Measurements from ENCODE around the gene RFNG. TPM values are rescaled to one million over a fixed set of nuclear protein-coding genes. Genes with fewer than 3 reads are reported as not detected.

The RFNG gene
- total RNA-seq, 1 experiment from 2014 or later = 18.6 TPM

DNA sequence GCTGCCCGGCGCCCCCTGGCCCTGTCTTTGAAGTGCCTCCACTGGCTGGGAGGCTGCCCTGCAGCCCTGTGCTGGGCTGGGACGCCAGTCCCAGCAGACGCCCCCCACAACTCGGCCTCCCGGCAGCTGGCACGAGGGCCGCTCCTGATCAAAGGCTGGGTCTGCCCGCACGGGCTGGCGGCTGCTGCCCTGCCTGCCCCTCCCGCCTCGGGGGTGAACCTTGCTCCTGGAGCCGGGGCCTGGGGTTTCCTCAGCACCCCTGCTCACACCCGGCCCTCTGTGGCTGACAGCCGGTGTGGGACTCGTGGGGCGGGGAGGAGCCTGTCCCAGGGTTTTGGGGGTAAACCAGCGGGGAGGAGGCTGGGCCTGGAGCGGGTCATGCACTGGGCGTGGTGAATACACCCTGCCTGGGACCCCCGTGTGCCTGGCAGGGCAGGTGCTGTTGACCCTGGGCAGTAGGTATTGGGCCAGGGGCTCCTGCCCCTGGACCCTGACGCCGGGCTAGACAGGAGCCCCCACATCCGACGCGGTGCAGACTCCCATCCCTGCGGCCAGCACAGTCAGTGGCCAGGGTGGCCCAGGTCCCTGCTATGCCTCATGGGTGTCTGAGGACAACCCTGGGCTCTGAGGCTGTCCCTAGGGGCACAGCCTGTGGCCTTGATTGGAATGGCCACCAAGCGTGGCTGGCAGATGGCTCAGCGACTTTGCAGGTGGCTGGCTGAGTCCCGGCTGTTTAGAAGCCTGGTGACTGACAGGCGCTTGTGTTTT is 50.6 kb downstream of the RFNG start:
- no peak for DNase-seq (ENCODE audit: low read depth)

DNA sequence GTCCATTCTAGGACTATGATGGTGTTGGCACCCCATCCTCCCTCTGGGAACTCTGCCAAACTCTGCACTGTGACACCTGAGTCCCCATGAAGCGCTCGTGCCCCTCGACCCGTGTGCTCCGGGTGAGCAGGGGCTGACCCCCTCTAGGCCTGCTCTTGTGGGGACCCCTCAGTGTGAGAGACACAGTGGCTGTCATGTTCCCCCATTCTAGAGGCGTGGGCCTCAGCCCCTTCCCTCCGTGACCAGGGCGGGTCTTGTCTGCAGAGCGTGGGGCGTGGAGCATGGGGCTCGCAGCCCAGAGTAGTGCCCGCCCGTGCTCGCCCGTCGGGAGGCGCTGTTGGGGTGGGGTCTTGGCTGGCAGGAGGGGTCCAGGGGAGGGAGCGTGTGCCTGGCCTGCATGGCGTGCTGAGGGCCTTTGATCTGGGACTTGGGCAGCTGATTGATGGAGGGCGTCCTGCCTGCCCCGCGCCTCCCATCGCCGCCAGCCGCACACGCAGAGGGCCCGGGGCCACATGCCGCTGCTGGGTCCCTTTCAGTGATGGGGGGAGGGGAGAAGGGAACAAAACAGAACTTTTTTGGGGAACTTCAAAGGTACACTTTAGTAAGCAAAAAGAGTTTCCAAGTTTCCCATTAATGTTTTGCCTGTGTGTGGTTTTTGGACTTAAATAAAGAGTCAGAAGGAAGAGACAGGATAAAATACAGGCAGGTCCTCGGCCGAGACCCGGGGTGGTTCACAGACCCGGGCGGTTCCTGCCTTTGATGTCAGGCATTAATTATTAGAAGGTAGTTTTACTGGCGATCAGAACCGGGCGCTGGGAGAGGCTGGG is 51.4 kb downstream of the RFNG start:
- DNase-seq (ENCODE audit: low read depth) = no peak

DNA sequence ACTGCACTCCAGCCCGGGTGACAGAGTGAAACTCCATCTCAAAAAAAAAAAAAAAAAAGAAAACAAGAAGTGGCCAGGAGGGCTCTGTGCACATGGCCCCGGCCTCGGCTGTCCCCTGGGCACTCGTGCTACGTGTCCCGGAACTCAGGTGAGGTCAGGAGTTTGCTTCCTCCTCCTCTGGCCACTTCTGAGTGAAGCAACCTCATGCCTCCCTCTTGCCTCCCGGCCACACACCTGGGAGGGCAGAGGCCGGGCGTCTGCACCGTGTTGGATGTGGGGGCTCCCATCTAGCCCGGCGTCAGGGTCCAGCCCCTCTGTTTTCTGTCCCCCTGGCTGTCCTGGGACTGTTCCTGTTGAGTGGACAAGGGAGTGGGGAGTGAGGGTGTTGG is 52.0 kb downstream of the RFNG start:
- no peak for DNase-seq (ENCODE audit: low read depth)

DNA sequence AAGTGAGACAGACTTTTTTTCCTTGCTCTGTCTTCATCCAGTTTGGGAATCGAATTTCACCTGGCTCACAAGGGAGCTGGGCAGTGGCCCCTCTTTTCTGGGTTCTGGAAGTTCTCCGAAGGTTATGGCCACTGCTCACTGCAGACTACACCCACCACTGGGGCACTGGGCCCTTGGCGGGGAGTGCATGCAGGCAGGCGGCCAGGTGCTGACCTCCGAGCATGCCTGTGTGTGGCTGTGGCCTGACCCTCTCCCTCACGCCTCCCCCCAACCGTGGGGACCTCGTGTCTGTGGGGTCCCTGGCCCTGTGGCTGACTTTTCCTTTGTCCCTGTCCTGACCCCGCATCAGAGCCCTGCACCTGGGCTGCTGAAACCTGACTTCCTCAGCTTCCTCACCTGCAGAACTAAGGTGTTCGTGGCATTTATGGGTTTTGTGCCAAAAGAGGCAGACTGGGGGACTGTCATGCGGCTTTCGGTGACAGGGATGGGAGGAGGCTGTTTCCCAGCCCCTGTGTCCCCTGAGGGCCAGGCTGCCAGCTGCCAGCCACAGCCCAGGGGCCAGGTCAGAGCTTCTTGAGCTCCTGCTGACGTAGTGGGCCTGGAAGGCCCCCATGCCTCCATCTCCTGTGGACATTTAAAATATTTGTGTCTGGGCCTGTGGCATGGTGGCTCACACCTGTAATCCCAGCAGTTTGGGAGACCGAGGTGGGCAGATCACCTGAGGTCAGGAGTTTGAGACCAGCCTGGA is 52.7 kb downstream of the RFNG start:
- no peak for DNase-seq (ENCODE audit: low read depth)

DNA sequence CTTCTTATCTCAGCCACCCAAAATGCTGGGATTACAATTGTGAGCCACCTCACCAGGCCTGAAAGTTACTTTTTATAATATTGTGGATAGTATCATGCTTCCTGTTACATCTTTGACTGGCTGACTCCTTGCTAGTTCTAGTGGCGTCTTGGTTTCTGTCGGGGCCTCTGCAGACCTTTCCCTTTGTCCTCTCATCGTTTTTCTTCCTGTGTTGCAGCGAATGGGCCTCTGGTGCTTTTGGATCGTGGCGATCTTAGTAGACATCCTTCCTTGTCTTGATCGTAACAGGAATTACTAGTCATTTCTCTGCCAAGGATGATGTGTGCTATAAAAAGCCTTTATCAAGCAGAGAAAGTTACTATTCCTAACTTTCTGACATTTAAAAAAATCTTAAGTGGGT is 53.4 kb downstream of the RFNG start:
- DNase-seq (ENCODE audit: low read depth) = no peak

Other genes with a start within 250 kb of the RFNG start
- gene GCGR, start 247.7 kb downstream of the RFNG start, total RNA-seq (2014; rRNA removed; shearing (Covaris generic)) = not detected in 2 replicates
- 40.2 and 58.3 TPM in 2 replicates for gene MCRIP1, start 218.5 kb downstream of the RFNG start, total RNA-seq (2014; rRNA removed; shearing (Covaris generic))
- gene PPP1R27, start 216.8 kb downstream of the RFNG start, total RNA-seq (2014; rRNA removed; shearing (Covaris generic)) = not detected in 2 replicates
- gene P4HB, start 191.3 kb downstream of the RFNG start, total RNA-seq (2014; rRNA removed; shearing (Covaris generic)) = 1,409 and 1,513 TPM in 2 replicates
- gene ARHGDIA, start 180.5 kb downstream of the RFNG start, total RNA-seq (2014; rRNA removed; shearing (Covaris generic)) = 124 and 207 TPM in 2 replicates
- gene ALYREF, start 160.2 kb downstream of the RFNG start, total RNA-seq (2014; rRNA removed; shearing (Covaris generic)) = 184 and 197 TPM in 2 replicates
- gene ANAPC11, start 160.1 kb downstream of the RFNG start, total RNA-seq (2014; rRNA removed; shearing (Covaris generic)) = 201 and 233 TPM in 2 replicates
- 0.44 and 0.59 TPM in 2 replicates for gene NPB, start 149.6 kb downstream of the RFNG start, total RNA-seq (2014; rRNA removed; shearing (Covaris generic))
- 36.0 and 43.4 TPM in 2 replicates for gene PCYT2, start 140.4 kb downstream of the RFNG start, total RNA-seq (2014; rRNA removed; shearing (Covaris generic))
- 13.5 and 22.0 TPM in 2 replicates for gene SIRT7, start 133.6 kb downstream of the RFNG start, total RNA-seq (2014; rRNA removed; shearing (Covaris generic))
- 8.1 and 15.1 TPM in 2 replicates for gene MAFG, start 124.1 kb downstream of the RFNG start, total RNA-seq (2014; rRNA removed; shearing (Covaris generic))
- gene PYCR1, start 114.5 kb downstream of the RFNG start, total RNA-seq (2014; rRNA removed; shearing (Covaris generic)) = 57.5 and 80.8 TPM in 2 replicates
- not detected in 2 replicates for gene MYADML2, start 104.6 kb downstream of the RFNG start, total RNA-seq (2014; rRNA removed; shearing (Covaris generic))
- gene NOTUM, start 90.6 kb downstream of the RFNG start, total RNA-seq (2014; rRNA removed; shearing (Covaris generic)) = 3.0 and 3.2 TPM in 2 replicates
- gene ASPSCR1, start 74.2 kb downstream of the RFNG start, total RNA-seq (2014; rRNA removed; shearing (Covaris generic)) = 27.4 and 33.0 TPM in 2 replicates
- 121 and 155 TPM in 2 replicates for gene CENPX, start 28.9 kb downstream of the RFNG start, total RNA-seq (2014; rRNA removed; shearing (Covaris generic))
- gene LRRC45, start 28.5 kb downstream of the RFNG start, total RNA-seq (2014; rRNA removed; shearing (Covaris generic)) = 6.2 and 20.8 TPM in 2 replicates
- gene RAC3, start 20.1 kb downstream of the RFNG start, total RNA-seq (2014; rRNA removed; shearing (Covaris generic)) = 16.4 and 19.8 TPM in 2 replicates
- 81.6 and 117 TPM in 2 replicates for gene DCXR, start 14.1 kb downstream of the RFNG start, total RNA-seq (2014; rRNA removed; shearing (Covaris generic))
- gene GPS1, start 87 bp upstream of the RFNG start, total RNA-seq (2014; rRNA removed; shearing (Covaris generic)) = 136 and 137 TPM in 2 replicates
- 50.9 and 72.4 TPM in 2 replicates for gene DUS1L, start 14.0 kb upstream of the RFNG start, total RNA-seq (2014; rRNA removed; shearing (Covaris generic))
- gene FASN, start 46.4 kb upstream of the RFNG start, total RNA-seq (2014; rRNA removed; shearing (Covaris generic)) = 50.8 and 90.9 TPM in 2 replicates
- 0.91 and 3.4 TPM in 2 replicates for gene CCDC57, start 161.0 kb upstream of the RFNG start, total RNA-seq (2014; rRNA removed; shearing (Covaris generic))
- gene SLC16A3, start 177.2 kb upstream of the RFNG start, total RNA-seq (2014; rRNA removed; shearing (Covaris generic)) = 48.1 and 84.8 TPM in 2 replicates
- 41.6 and 43.7 TPM in 2 replicates for gene CSNK1D, start 221.9 kb upstream of the RFNG start, total RNA-seq (2014; rRNA removed; shearing (Covaris generic))